Measurements from ENCODE around the gene FADD. TPM values are rescaled to one million over a fixed set of nuclear protein-coding genes. Genes with fewer than 3 reads are reported as not detected.

Gene FADD
- 37.5 and 38.6 TPM in 2 replicates for total RNA-seq

GRCh38 chr11:70202920-70203750, at the start of gene FADD:
Gene FADD (plus strand): TSS chr11:70203296. CDS start chr11:70203460, 164 bp downstream.

Other genes with a start within 250 kb of the FADD start
- under 0.01 and 0.13 TPM in 2 replicates for gene ANO1, start 125.0 kb upstream of the FADD start, total RNA-seq
- 23.5 and 27.2 TPM in 2 replicates for gene PPFIA1, start 67.4 kb downstream of the FADD start, total RNA-seq
- 157 and 209 TPM in 2 replicates for gene CTTN, start 195.2 kb downstream of the FADD start, total RNA-seq